ENCODE measurements around the gene ANKRD27.
"Not testable (repeated sequence)": the region's sequence is repeated elsewhere in the genome, so short reads cannot be mapped to it uniquely, and the experiment has no call there.

DNA sequence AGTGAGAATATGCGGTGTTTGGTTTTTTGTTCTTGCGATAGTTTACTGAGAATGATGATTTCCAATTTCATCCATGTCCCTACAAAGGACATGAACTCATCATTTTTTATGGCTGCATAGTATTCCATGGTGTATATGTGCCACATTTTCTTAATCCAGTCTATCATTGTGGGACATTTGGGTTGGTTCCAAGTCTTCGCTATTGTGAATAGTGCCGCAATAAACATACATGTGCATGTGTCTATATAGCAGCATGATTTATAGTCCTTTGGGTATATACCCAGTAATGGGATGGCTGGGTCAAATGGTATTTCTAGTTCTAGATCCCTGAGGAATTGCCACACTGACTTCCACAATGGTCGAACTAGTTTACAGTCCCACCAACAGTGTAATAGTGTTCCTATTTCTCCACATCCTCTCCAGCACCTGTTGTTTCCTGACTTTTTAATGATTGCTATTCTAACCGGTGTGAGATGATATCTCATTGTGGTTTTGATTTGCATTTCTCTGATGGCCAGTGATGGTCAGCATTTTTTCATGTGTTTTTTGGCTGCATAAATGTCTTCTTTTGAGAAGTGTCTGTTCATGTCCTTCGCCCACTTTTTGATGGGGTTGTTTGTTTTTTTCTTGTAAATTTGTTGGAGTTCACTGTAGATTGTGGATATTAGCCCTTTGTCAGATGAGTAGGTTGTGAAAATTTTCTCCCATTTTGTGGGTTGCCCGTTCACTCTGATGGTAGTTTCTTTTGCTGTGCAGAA, 87.1 kb downstream of the ANKRD27 start:
- TF ChIP-seq CTCF (IDR thresholded peaks at IDR 0.05; ENCODE audit: low read depth, low read length, poor library complexity, severe bottlenecking); EZH2phosphoT487 (IDR thresholded peaks at IDR 0.05; ENCODE audit: borderline replicate concordance, low read length): not testable (repeated sequence)
